Inflammatory macrophage treated with lipopolysaccharide for 4 hours (primary cell): ENCODE measurements around the gene PTER.

Experiments
- DNase-seq: peaks from one replicate; pipeline ENCODE4 v3.0.0-alpha.2; 2020

The PTER gene

GRCh38 chr10:16547973-16548372, 111.2 kb downstream of the PTER start:
- DNase-seq: no peak

GRCh38 chr10:16559236-16559773, 122.5 kb downstream of the PTER start:
- DNase-seq: no peak

GRCh38 chr10:16562891-16563290, 126.1 kb downstream of the PTER start:
- no peak for DNase-seq
